Measurements from ENCODE around the gene TYW1.
"Not testable (repeated sequence)": the region's sequence is repeated elsewhere in the genome, so short reads cannot be mapped to it uniquely, and the experiment has no call there.

DNA sequence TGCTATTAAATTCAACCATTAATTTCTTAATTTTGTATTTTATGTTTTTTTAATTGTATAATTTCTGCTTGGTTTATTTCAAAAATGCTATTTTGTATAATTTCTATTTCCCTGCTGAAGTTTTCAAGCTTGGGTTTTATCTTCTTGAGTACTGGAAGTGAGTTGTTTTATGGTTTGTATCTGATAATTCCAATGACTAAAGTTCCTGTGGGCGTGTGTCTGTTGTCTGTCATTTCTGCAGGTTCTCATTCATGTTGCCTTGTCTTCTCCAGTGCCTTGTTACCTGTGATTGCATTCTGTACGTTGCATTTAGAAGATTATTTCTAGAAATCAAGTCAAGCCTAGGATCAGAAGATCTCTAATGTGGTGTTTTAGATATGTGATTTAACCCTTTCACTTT, 199.5 kb downstream of the TYW1 start:
- TF ChIP-seq FOXK2 (IDR thresholded peaks at IDR 0.05); TARDBP (IDR thresholded peaks at IDR 0.05); L3MBTL2 (conservative IDR thresholded peaks at IDR 0.05); BHLHE40 (IDR thresholded peaks at IDR 0.05; ENCODE audit: borderline replicate concordance); LEF1 (IDR thresholded peaks at IDR 0.05; ENCODE audit: borderline replicate concordance); FOXM1 (IDR thresholded peaks at IDR 0.05; ENCODE audit: borderline replicate concordance); FOXA1 (IDR thresholded peaks at IDR 0.05); HDGF (IDR thresholded peaks at IDR 0.05; ENCODE audit: borderline replicate concordance); SUZ12 (IDR thresholded peaks at IDR 0.05); NFRKB (IDR thresholded peaks at IDR 0.05); CTBP1 (IDR thresholded peaks at IDR 0.05; ENCODE audit: borderline replicate concordance); ZNF384 (IDR thresholded peaks at IDR 0.05): not testable (repeated sequence)
